ENCODE data around the gene PLCG2.

PLCG2 gene

GRCh38 chr16:81809567-81809966, 30.5 kb downstream of the PLCG2 start:
- H3K4me3 ChIP-seq (ENCODE audit: low read depth in 1 of 2, low read length in 2 of 2): no peak overlapping the region
- no peak overlapping the region for H3K9ac ChIP-seq (ENCODE audit: low read length)
- H3K9me3 ChIP-seq (ENCODE audit: low read length): no peaks in the 10 kb centered on the region
- no peaks in the 10 kb centered on the region for H3K27me3 ChIP-seq (ENCODE audit: control insufficient read depth in 1 of 2, insufficient read depth in 2 of 2, low read length in 2 of 2)
- no peaks in the 10 kb centered on the region for H3K36me3 ChIP-seq (ENCODE audit: insufficient read depth, low read length)
- H3K27ac ChIP-seq (ENCODE audit: low read depth, low read length): no peak overlapping the region
- no peaks in the 10 kb centered on the region for H3K4me1 ChIP-seq (ENCODE audit: insufficient read depth, low read length)

- Histone ChIP-seq H3K9ac (ENCODE audit: low read length) (no peak overlapping the region), H3K36me3 (ENCODE audit: insufficient read depth, low read length) (no peaks in the 10 kb centered on the region), H3K27me3 (ENCODE audit: control insufficient read depth in 1 of 2, insufficient read depth in 2 of 2, low read length in 2 of 2) (no peaks in the 10 kb centered on the region), H3K9me3 (ENCODE audit: low read length) (no peaks in the 10 kb centered on the region), H3K27ac (ENCODE audit: low read depth, low read length) (no peak overlapping the region), H3K4me1 (ENCODE audit: insufficient read depth, low read length) (no peaks in the 10 kb centered on the region), H3K4me3 (ENCODE audit: low read depth in 1 of 2, low read length in 2 of 2) (no peak overlapping the region)
Measured at GRCh38 chr16:81810361-81810760, 31.3 kb downstream of the PLCG2 start.

GRCh38 chr16:81810894-81811538, 31.9 kb downstream of the PLCG2 start:
- Histone ChIP-seq H3K36me3 (ENCODE audit: insufficient read depth, low read length) (no peaks in the 10 kb centered on the region), H3K9ac (ENCODE audit: low read length) (no peak overlapping the region), H3K27ac (ENCODE audit: low read depth, low read length) (no peak overlapping the region), H3K4me1 (ENCODE audit: insufficient read depth, low read length) (no peaks in the 10 kb centered on the region), H3K9me3 (ENCODE audit: low read length) (no peaks in the 10 kb centered on the region), H3K4me3 (ENCODE audit: low read depth in 1 of 2, low read length in 2 of 2) (no peak overlapping the region), H3K27me3 (ENCODE audit: control insufficient read depth in 1 of 2, insufficient read depth in 2 of 2, low read length in 2 of 2) (no peaks in the 10 kb centered on the region)

GRCh38 chr16:81813648-81814047, 34.6 kb downstream of the PLCG2 start:
- Histone ChIP-seq H3K27ac (ENCODE audit: low read depth, low read length) (no peak overlapping the region), H3K4me1 (ENCODE audit: insufficient read depth, low read length) (no peaks in the 10 kb centered on the region), H3K27me3 (ENCODE audit: control insufficient read depth in 1 of 2, insufficient read depth in 2 of 2, low read length in 2 of 2) (no peaks in the 10 kb centered on the region), H3K9me3 (ENCODE audit: low read length) (no peaks in the 10 kb centered on the region), H3K4me3 (ENCODE audit: low read depth in 1 of 2, low read length in 2 of 2) (no peak overlapping the region), H3K36me3 (ENCODE audit: insufficient read depth, low read length) (no peaks in the 10 kb centered on the region), H3K9ac (ENCODE audit: low read length) (no peak overlapping the region)

GRCh38 chr16:81814751-81815428, 35.8 kb downstream of the PLCG2 start:
- Histone ChIP-seq H3K27me3 (ENCODE audit: control insufficient read depth in 1 of 2, insufficient read depth in 2 of 2, low read length in 2 of 2) (no peaks in the 10 kb centered on the region), H3K9ac (ENCODE audit: low read length) (no peak overlapping the region), H3K4me1 (ENCODE audit: insufficient read depth, low read length) (no peaks in the 10 kb centered on the region), H3K9me3 (ENCODE audit: low read length) (no peaks in the 10 kb centered on the region), H3K36me3 (ENCODE audit: insufficient read depth, low read length) (no peaks in the 10 kb centered on the region), H3K4me3 (ENCODE audit: low read depth in 1 of 2, low read length in 2 of 2) (no peak overlapping the region), H3K27ac (ENCODE audit: low read depth, low read length) (no peak overlapping the region)

- Histone ChIP-seq H3K27ac (ENCODE audit: low read depth, low read length) (no peak overlapping the region), H3K4me1 (ENCODE audit: insufficient read depth, low read length) (no peaks in the 10 kb centered on the region), H3K9me3 (ENCODE audit: low read length) (no peaks in the 10 kb centered on the region), H3K36me3 (ENCODE audit: insufficient read depth, low read length) (no peaks in the 10 kb centered on the region), H3K9ac (ENCODE audit: low read length) (no peak overlapping the region), H3K27me3 (ENCODE audit: control insufficient read depth in 1 of 2, insufficient read depth in 2 of 2, low read length in 2 of 2) (no peaks in the 10 kb centered on the region), H3K4me3 (ENCODE audit: low read depth in 1 of 2, low read length in 2 of 2) (no peak overlapping the region)
Measured at GRCh38 chr16:81815429-81815766, 36.3 kb downstream of the PLCG2 start.

- no peak overlapping the region for H3K9ac ChIP-seq (ENCODE audit: low read length)
- H3K27me3 ChIP-seq (ENCODE audit: control insufficient read depth in 1 of 2, insufficient read depth in 2 of 2, low read length in 2 of 2): no peaks in the 10 kb centered on the region
- H3K4me3 ChIP-seq (ENCODE audit: low read depth in 1 of 2, low read length in 2 of 2): no peak overlapping the region
- no peaks in the 10 kb centered on the region for H3K4me1 ChIP-seq (ENCODE audit: insufficient read depth, low read length)
- no peak overlapping the region for H3K27ac ChIP-seq (ENCODE audit: low read depth, low read length)
- no peaks in the 10 kb centered on the region for H3K9me3 ChIP-seq (ENCODE audit: low read length)
- no peaks in the 10 kb centered on the region for H3K36me3 ChIP-seq (ENCODE audit: insufficient read depth, low read length)
Measured at GRCh38 chr16:81816351-81816750, 37.3 kb downstream of the PLCG2 start.

- no peaks in the 10 kb centered on the region for H3K36me3 ChIP-seq (ENCODE audit: insufficient read depth, low read length)
- no peak overlapping the region for H3K27ac ChIP-seq (ENCODE audit: low read depth, low read length)
- H3K4me1 ChIP-seq (ENCODE audit: insufficient read depth, low read length): no peaks in the 10 kb centered on the region
- H3K9me3 ChIP-seq (ENCODE audit: low read length): no peaks in the 10 kb centered on the region
- no peak overlapping the region for H3K9ac ChIP-seq (ENCODE audit: low read length)
- no peaks in the 10 kb centered on the region for H3K27me3 ChIP-seq (ENCODE audit: control insufficient read depth in 1 of 2, insufficient read depth in 2 of 2, low read length in 2 of 2)
- H3K4me3 ChIP-seq (ENCODE audit: low read depth in 1 of 2, low read length in 2 of 2): no peak overlapping the region
Measured at GRCh38 chr16:81816793-81817210, 37.7 kb downstream of the PLCG2 start.

GRCh38 chr16:81817296-81817695, 38.2 kb downstream of the PLCG2 start:
- Histone ChIP-seq H3K36me3 (ENCODE audit: insufficient read depth, low read length) (no peaks in the 10 kb centered on the region), H3K9me3 (ENCODE audit: low read length) (no peaks in the 10 kb centered on the region), H3K9ac (ENCODE audit: low read length) (no peak overlapping the region), H3K4me3 (ENCODE audit: low read depth in 1 of 2, low read length in 2 of 2) (no peak overlapping the region), H3K4me1 (ENCODE audit: insufficient read depth, low read length) (no peaks in the 10 kb centered on the region), H3K27ac (ENCODE audit: low read depth, low read length) (no peak overlapping the region), H3K27me3 (ENCODE audit: control insufficient read depth in 1 of 2, insufficient read depth in 2 of 2, low read length in 2 of 2) (no peaks in the 10 kb centered on the region)

- Histone ChIP-seq H3K27ac (ENCODE audit: low read depth, low read length) (no peak overlapping the region), H3K27me3 (ENCODE audit: control insufficient read depth in 1 of 2, insufficient read depth in 2 of 2, low read length in 2 of 2) (no peaks in the 10 kb centered on the region), H3K36me3 (ENCODE audit: insufficient read depth, low read length) (no peaks in the 10 kb centered on the region), H3K4me3 (ENCODE audit: low read depth in 1 of 2, low read length in 2 of 2) (no peak overlapping the region), H3K4me1 (ENCODE audit: insufficient read depth, low read length) (no peaks in the 10 kb centered on the region), H3K9ac (ENCODE audit: low read length) (no peak overlapping the region), H3K9me3 (ENCODE audit: low read length) (no peaks in the 10 kb centered on the region)
Measured at GRCh38 chr16:81817789-81818567, 38.9 kb downstream of the PLCG2 start.

GRCh38 chr16:81818568-81818896, 39.4 kb downstream of the PLCG2 start:
- Histone ChIP-seq H3K4me3 (ENCODE audit: low read depth in 1 of 2, low read length in 2 of 2) (no peak overlapping the region), H3K9ac (ENCODE audit: low read length) (no peak overlapping the region)

More at GRCh38 chr16:81818568-81818896, 39.4 kb downstream of the PLCG2 start:
- Histone ChIP-seq H3K36me3 (ENCODE audit: insufficient read depth, low read length) (no peaks in the 10 kb centered on the region), H3K9me3 (ENCODE audit: low read length) (no peaks in the 10 kb centered on the region), H3K4me1 (ENCODE audit: insufficient read depth, low read length) (no peaks in the 10 kb centered on the region), H3K27me3 (ENCODE audit: control insufficient read depth in 1 of 2, insufficient read depth in 2 of 2, low read length in 2 of 2) (no peaks in the 10 kb centered on the region), H3K27ac (ENCODE audit: low read depth, low read length) (no peak overlapping the region)

Data from muscle layer of colon (tissue), 2 donors.